ENCODE results near the gene CCDC7. TPM values are rescaled to one million over a fixed set of nuclear protein-coding genes. Genes with fewer than 3 reads are reported as not detected.

Gene CCDC7
- total RNA-seq, 1 donor from 2014 or later = 2.3 TPM

- Histone ChIP-seq H3K36me3 (ENCODE audit: insufficient read depth, low read length) (no peaks in the 10 kb centered on the region), H3K9me3 (ENCODE audit: insufficient read depth, low read depth, low read length) (no peaks in the 10 kb centered on the region), H3K4me3 (ENCODE audit: insufficient read depth, low read depth, low read length) (no peak overlapping the region), H3K27ac (ENCODE audit: low read depth, low read length) (no peak overlapping the region), H2AFZ (ENCODE audit: low read depth, low read length) (no peak overlapping the region), H3K4me2 (ENCODE audit: low read length) (no peak overlapping the region), H3K4me1 (ENCODE audit: insufficient read depth, low read length) (no peaks in the 10 kb centered on the region), H3K9ac (ENCODE audit: low read length) (no peak overlapping the region), H3K79me2 (ENCODE audit: insufficient read depth, low read length) (no peaks in the 10 kb centered on the region), H3K27me3 (ENCODE audit: insufficient read depth, low read length) (no peaks in the 10 kb centered on the region), H4K20me1 (ENCODE audit: insufficient read depth, low read length) (no peaks in the 10 kb centered on the region)
- Mint-ChIP-seq H3K4me1 (ENCODE audit: low read depth, unreplicated experiment) (no peaks in the 10 kb centered on the region), H3K27me3 (ENCODE audit: low read depth, unreplicated experiment) (no peaks in the 10 kb centered on the region), H3K27ac (ENCODE audit: unreplicated experiment) (no peak overlapping the region), H3K36me3 (ENCODE audit: low read depth, unreplicated experiment) (no peaks in the 10 kb centered on the region), H3K9me3 (ENCODE audit: unreplicated experiment) (no peaks in the 10 kb centered on the region), H3K4me3 (ENCODE audit: unreplicated experiment) (no peak overlapping the region)
- TF ChIP-seq CTCF (IDR thresholded peaks at IDR 0.05; ENCODE audit: insufficient read depth, low read depth, low read length) = no peak
- TF ChIP-seq EZH2 (IDR thresholded peaks at IDR 0.05; ENCODE audit: insufficient read depth, low read length) = no peak
- FAIRE-seq = no peak
- no peak for DNase-seq (ENCODE audit: low read depth)
These were observed 285.6 kb downstream of the CCDC7 start for GRCh38 chr10:32731527-32731926.

DNA sequence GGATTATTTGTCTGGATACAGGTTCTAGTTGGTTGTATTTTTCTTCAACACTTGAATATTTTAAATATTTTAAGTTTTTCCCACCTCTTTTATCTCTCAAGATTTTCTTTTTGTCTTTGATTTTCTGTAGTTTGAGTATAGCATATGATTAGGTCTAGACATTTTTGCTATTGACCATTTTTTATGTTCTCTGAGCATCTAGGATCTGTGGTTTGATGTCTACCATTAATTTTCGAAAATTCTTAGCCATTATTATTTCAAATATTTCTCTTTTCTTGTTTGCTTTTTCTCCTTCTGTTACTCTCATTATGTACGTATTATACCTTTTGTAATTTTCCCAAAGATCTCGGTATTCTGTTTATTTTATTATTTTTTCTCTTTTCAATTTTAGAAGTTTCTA, 293.0 kb downstream of the CCDC7 start:
- Histone ChIP-seq H4K20me1 (ENCODE audit: insufficient read depth, low read length) (no peaks in the 10 kb centered on the region), H3K79me2 (ENCODE audit: insufficient read depth, low read length) (no peaks in the 10 kb centered on the region), H3K27me3 (ENCODE audit: insufficient read depth, low read length) (no peaks in the 10 kb centered on the region), H3K36me3 (ENCODE audit: insufficient read depth, low read length) (no peaks in the 10 kb centered on the region), H3K4me2 (ENCODE audit: low read length) (no peak overlapping the region), H3K27ac (ENCODE audit: low read depth, low read length) (no peak overlapping the region), H3K9ac (ENCODE audit: low read length) (no peak overlapping the region), H3K4me3 (ENCODE audit: insufficient read depth, low read depth, low read length) (no peak overlapping the region), H2AFZ (ENCODE audit: low read depth, low read length) (no peak overlapping the region), H3K4me1 (ENCODE audit: insufficient read depth, low read length) (no peaks in the 10 kb centered on the region), H3K9me3 (ENCODE audit: insufficient read depth, low read depth, low read length) (no peaks in the 10 kb centered on the region)
- DNase-seq (ENCODE audit: low read depth) (no peak), FAIRE-seq (no peak)
- H3K27ac Mint-ChIP-seq (ENCODE audit: unreplicated experiment) = no peak overlapping the region
- no peaks in the 10 kb centered on the region for H3K27me3 Mint-ChIP-seq (ENCODE audit: low read depth, unreplicated experiment)
- TF ChIP-seq CTCF (IDR thresholded peaks at IDR 0.05; ENCODE audit: insufficient read depth, low read depth, low read length) = no peak
- TF ChIP-seq EZH2 (IDR thresholded peaks at IDR 0.05; ENCODE audit: insufficient read depth, low read length) = no peak
- H3K4me3 Mint-ChIP-seq (ENCODE audit: unreplicated experiment) = no peak overlapping the region
- H3K9me3 Mint-ChIP-seq (ENCODE audit: unreplicated experiment) = no peaks in the 10 kb centered on the region
- H3K36me3 Mint-ChIP-seq (ENCODE audit: low read depth, unreplicated experiment) = no peaks in the 10 kb centered on the region
- H3K4me1 Mint-ChIP-seq (ENCODE audit: low read depth, unreplicated experiment) = no peaks in the 10 kb centered on the region

GRCh38 chr10:32744321-32744720, 298.4 kb downstream of the CCDC7 start:
- H3K27ac Mint-ChIP-seq (ENCODE audit: unreplicated experiment) = no peak overlapping the region
- no peaks in the 10 kb centered on the region for H3K27me3 Mint-ChIP-seq (ENCODE audit: low read depth, unreplicated experiment)
- FAIRE-seq (no peak), DNase-seq (ENCODE audit: low read depth) (no peak)
- no peak overlapping the region for H3K4me3 Mint-ChIP-seq (ENCODE audit: unreplicated experiment)
- Histone ChIP-seq H3K36me3 (ENCODE audit: insufficient read depth, low read length) (no peaks in the 10 kb centered on the region), H3K27me3 (ENCODE audit: insufficient read depth, low read length) (no peaks in the 10 kb centered on the region), H3K4me1 (ENCODE audit: insufficient read depth, low read length) (no peaks in the 10 kb centered on the region), H3K4me3 (ENCODE audit: insufficient read depth, low read depth, low read length) (no peak overlapping the region), H2AFZ (ENCODE audit: low read depth, low read length) (no peak overlapping the region), H3K9me3 (ENCODE audit: insufficient read depth, low read depth, low read length) (no peaks in the 10 kb centered on the region), H3K4me2 (ENCODE audit: low read length) (no peak overlapping the region), H4K20me1 (ENCODE audit: insufficient read depth, low read length) (no peaks in the 10 kb centered on the region), H3K79me2 (ENCODE audit: insufficient read depth, low read length) (no peaks in the 10 kb centered on the region), H3K27ac (ENCODE audit: low read depth, low read length) (no peak overlapping the region), H3K9ac (ENCODE audit: low read length) (no peak overlapping the region)
- TF ChIP-seq CTCF (IDR thresholded peaks at IDR 0.05; ENCODE audit: insufficient read depth, low read depth, low read length) (no peak), EZH2 (IDR thresholded peaks at IDR 0.05; ENCODE audit: insufficient read depth, low read length) (no peak)
- peaks cover 2% of the 10 kb centered on the region for H3K36me3 Mint-ChIP-seq (ENCODE audit: low read depth, unreplicated experiment)
- peaks cover 4% of the 10 kb centered on the region for H3K9me3 Mint-ChIP-seq (ENCODE audit: unreplicated experiment)
- H3K4me1 Mint-ChIP-seq (ENCODE audit: low read depth, unreplicated experiment) = no peaks in the 10 kb centered on the region
